ENCODE data around the gene RBM33. TPM values are rescaled to one million over a fixed set of nuclear protein-coding genes. Genes with fewer than 3 reads are reported as not detected.

Gene RBM33
- polyA plus RNA-seq, 2 of the 4 experiments (the other 2 are of a cell fraction): 21.7 to 21.9 TPM

GRCh38 chr7:155665079-155665956 lies 20.9 kb downstream of the RBM33 start (continued):
- TF ChIP-seq E2F6 (IDR thresholded peaks at IDR 0.05; ENCODE audit: borderline replicate concordance, low read depth): no peak
- TF ChIP-seq SREBF2 (IDR thresholded peaks at IDR 0.05): no peak
- TF ChIP-seq FOXS1 (CRISPR knock-in tag; IDR thresholded peaks at IDR 0.05): no peak

- ChIA-PET POLR2A (interaction anchor here (2.7 kb wide), 1 partner anchor 22 kb away, joined by 17 read pairs; the partner anchor contains the start of gene RBM33), CTCF (interaction anchor here (0.5 to 2.4 kb wide), 3 partner anchors 32 to 67 kb away, joined by 3 to 14 read pairs (median 3); no protein-coding TSS in a partner anchor)
- peak overlapping the region; percentile 20 to 76; a peak in 4 of 6 replicates for H3K27ac ChIP-seq
- H3K9me3 ChIP-seq: no peaks in the 10 kb centered on the region
- WGBS (ENCODE audit: missing lambda C conversion rate): 13% methylated on average over 3 of the region's 3 CpGs
- H3K4me1 ChIP-seq: peaks cover 24% of the 10 kb centered on the region
- no peak overlapping the region for H3K4me3 ChIP-seq
- DNase-seq (ENCODE audit: low read depth in 1 of 2, low spot score in 1 of 2) (peak; percentile 32 to 35), FAIRE-seq (no peak), ATAC-seq (peak; percentile 90 to 93)
- H3K4me2 ChIP-seq: peak overlapping the region; percentile 64
- TF ChIP-seq MYC (IDR thresholded peaks at IDR 0.05; ENCODE audit: borderline replicate concordance, low read length) (no peak), BHLHE40 (IDR thresholded peaks at IDR 0.05; ENCODE audit: low read depth, low read length) (peak; percentile 32; the same call in 1 of the 2 replicates), EHMT2 (IDR thresholded peaks at IDR 0.05; ENCODE audit: low read depth) (no peak), MAZ (IDR thresholded peaks at IDR 0.05; ENCODE audit: borderline replicate concordance, low read depth, low read length) (no peak), ESRRA (IDR thresholded peaks at IDR 0.05; ENCODE audit: borderline replicate concordance, low read length) (no peak), USF2 (IDR thresholded peaks at IDR 0.05) (peak; percentile 57), NR3C1 (IDR thresholded peaks at IDR 0.05) (no peak), FOSB (CRISPR knock-in tag; IDR thresholded peaks at IDR 0.05) (no peak), RNF2 (IDR thresholded peaks at IDR 0.05; ENCODE audit: borderline replicate concordance, low read depth) (no peak), FOSL2 (IDR thresholded peaks at IDR 0.05) (peak; percentile 51), FOSL2 (CRISPR knock-in tag; IDR thresholded peaks at IDR 0.05) (peak; percentile 77)
Observed at GRCh38 chr7:155665957-155666287, 21.5 kb downstream of the RBM33 start.

- no peak overlapping the region for H3K4me2 ChIP-seq
- no peak overlapping the region for H3K27ac ChIP-seq
- no peaks in the 10 kb centered on the region for H3K9me3 ChIP-seq
- TF ChIP-seq EP300 (IDR thresholded peaks at IDR 0.05): no peak
- no peak for TF ChIP-seq CEBPB (IDR thresholded peaks at IDR 0.05)
- no peak for TF ChIP-seq TP53 (CRISPR knock-in tag; IDR thresholded peaks at IDR 0.05)
- TF ChIP-seq MYC (IDR thresholded peaks at IDR 0.05; ENCODE audit: borderline replicate concordance, low read length): no peak
- TF ChIP-seq RFX5 (IDR thresholded peaks at IDR 0.05): no peak
- no peak for TF ChIP-seq CHD4 (IDR thresholded peaks at IDR 0.05; ENCODE audit: borderline replicate concordance)
- TF ChIP-seq RCOR1 (IDR thresholded peaks at IDR 0.05; ENCODE audit: low read depth, low read length): no peak
- TF ChIP-seq SMC3 (IDR thresholded peaks at IDR 0.05): no peak
- no peak for TF ChIP-seq ESRRA (IDR thresholded peaks at IDR 0.05; ENCODE audit: borderline replicate concordance, low read length)
- TF ChIP-seq ATOH8 (CRISPR knock-in tag; IDR thresholded peaks at IDR 0.05; ENCODE audit: low read depth): no peak
- TF ChIP-seq RARB (CRISPR knock-in tag; IDR thresholded peaks at IDR 0.05): no peak
- no peak for TF ChIP-seq E2F6 (IDR thresholded peaks at IDR 0.05; ENCODE audit: borderline replicate concordance, low read depth)
- TF ChIP-seq RNF2 (IDR thresholded peaks at IDR 0.05; ENCODE audit: borderline replicate concordance, low read depth): no peak
- TF ChIP-seq HOXB13 (CRISPR knock-in tag; IDR thresholded peaks at IDR 0.05; ENCODE audit: low read depth): no peak
- no peak for TF ChIP-seq CHD2 (IDR thresholded peaks at IDR 0.05; ENCODE audit: low read length, partially characterized antibody)
- no peak for TF ChIP-seq MAZ (IDR thresholded peaks at IDR 0.05; ENCODE audit: borderline replicate concordance, low read depth, low read length)
- no peak for ATAC-seq
- CTCF ChIA-PET: interaction anchor here (0.6 to 1.0 kb wide), 2 partner anchors 27 to 64 kb away, joined by 3 read pairs; no protein-coding TSS in a partner anchor
- no peak overlapping the region for H3K4me3 ChIP-seq
- peaks cover 26% of the 10 kb centered on the region for H3K4me1 ChIP-seq
- no peak for DNase-seq (ENCODE audit: low read depth in 1 of 2, low spot score in 1 of 2)
- 86% methylated on average over 6 of the region's 6 CpGs for WGBS (ENCODE audit: missing lambda C conversion rate)
- no peak for FAIRE-seq
- POLR2A ChIA-PET: interaction anchor here (2.7 kb wide), 1 partner anchor 23 kb away, joined by 17 read pairs; the partner anchor contains the start of gene RBM33
Observed at GRCh38 chr7:155667241-155667829, 22.9 kb downstream of the RBM33 start.

All from A549 (cell line).